HG03280 (cell line): Measurements from ENCODE around the gene KLHL11.

Source experiments
- ATAC-seq: cut with Tn5 transposase; IDR thresholded peaks from one replicate; pipeline ENCODE4 v1.9.1; 2021; ENCODE audit warnings: mild to moderate bottlenecking, moderate library complexity; ENCODE audit not compliant: unreplicated experiment

Gene KLHL11

DNA sequence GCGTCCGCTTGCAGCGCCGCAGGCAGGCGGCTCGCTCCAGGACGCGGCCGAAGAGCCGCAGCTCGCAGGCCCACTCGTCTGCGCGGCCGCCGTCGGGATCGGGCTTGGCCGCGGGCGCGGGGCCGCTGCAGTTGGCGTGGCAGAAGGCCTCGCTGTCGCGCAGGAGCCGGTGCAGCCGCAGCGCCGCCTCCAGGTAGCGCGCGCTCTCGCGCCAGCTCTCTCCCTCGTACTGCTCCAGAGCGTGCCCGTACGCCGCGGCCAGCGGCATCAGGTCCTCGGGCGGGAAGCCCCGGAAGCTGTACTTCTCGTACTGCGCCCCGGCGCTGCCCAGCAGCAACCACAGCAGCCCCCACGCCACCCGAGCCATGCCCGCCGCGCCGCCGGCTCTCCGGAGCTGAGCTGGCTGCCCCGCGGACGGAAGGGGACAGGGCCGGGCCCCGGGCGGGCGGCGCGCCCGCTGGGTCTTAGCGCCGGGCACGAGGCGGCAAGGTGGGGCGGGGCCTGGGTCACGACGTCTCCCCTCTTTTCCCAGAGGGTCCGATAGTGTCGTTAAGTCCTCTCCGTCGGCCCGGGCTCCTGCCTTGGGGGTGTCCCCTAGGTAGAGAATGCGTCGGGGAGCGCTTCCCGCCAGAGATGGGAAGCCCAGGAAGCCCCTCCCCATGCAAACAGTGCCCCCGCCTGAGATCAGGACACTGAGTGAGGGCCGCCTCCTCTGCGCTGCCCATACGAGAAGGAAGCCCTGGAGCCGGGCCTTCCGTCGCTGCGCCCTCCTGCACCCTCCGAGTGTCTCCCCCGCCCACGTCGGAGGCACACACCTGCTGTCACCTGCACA lies 53.5 kb downstream of the KLHL11 start, which contains the start of gene P3H4:
Gene P3H4 (minus strand): TSS at position 401 of the 832 bp plus-strand sequence. CDS start 34 bp downstream, at position 367.
- ATAC-seq: peak; percentile 70

- no peak for ATAC-seq
Observed at GRCh38 chr17:41810659-41811548, 54.3 kb downstream of the KLHL11 start.

- ATAC-seq: no peak
Observed at GRCh38 chr17:41806685-41807445, 58.4 kb downstream of the KLHL11 start.
